Measurements from ENCODE around the gene ACSM2B.
"Not testable (repeated sequence)": the region's sequence is repeated elsewhere in the genome, so short reads cannot be mapped to it uniquely, and the experiment has no call there.

DNA sequence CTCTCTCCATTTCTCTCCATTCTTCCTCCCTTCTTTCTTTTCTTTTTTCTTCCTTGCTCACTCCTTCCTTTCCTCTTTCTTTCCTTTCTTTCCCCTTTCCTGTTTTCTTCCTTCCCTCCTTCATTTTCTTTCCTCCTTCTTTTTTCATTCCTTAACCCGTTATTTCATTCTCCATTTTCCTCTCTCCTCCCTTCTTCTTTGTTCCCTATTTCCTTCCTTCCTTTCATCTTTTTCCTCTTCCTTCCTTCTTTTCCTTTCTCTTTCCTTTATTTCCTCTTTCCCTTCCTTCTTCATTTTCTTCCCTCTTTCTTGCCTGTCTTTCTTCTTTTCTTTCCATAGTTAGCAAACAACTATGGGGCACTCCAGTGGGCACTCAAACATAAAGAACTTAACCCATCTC lies 16.6 kb upstream of the ACSM2B start:
- TF ChIP-seq, protein P1, sequence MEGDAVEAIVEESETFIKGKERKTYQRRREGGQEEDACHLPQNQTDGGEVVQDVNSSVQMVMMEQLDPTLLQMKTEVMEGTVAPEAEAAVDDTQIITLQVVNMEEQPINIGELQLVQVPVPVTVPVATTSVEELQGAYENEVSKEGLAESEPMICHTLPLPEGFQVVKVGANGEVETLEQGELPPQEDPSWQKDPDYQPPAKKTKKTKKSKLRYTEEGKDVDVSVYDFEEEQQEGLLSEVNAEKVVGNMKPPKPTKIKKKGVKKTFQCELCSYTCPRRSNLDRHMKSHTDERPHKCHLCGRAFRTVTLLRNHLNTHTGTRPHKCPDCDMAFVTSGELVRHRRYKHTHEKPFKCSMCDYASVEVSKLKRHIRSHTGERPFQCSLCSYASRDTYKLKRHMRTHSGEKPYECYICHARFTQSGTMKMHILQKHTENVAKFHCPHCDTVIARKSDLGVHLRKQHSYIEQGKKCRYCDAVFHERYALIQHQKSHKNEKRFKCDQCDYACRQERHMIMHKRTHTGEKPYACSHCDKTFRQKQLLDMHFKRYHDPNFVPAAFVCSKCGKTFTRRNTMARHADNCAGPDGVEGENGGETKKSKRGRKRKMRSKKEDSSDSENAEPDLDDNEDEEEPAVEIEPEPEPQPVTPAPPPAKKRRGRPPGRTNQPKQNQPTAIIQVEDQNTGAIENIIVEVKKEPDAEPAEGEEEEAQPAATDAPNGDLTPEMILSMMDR (IDR thresholded peaks at IDR 0.05; ENCODE audit: low read depth, low read length, poor library complexity, severe bottlenecking), result not testable (repeated sequence)
- not testable (repeated sequence) for TF ChIP-seq EZH2phosphoT487 (IDR thresholded peaks at IDR 0.05; ENCODE audit: borderline replicate concordance, low read length)
